IMR-90 (cell line): ENCODE data around the gene DUSP14. TPM values are rescaled to one million over a fixed set of nuclear protein-coding genes. Genes with fewer than 3 reads are reported as not detected.

ENCODE experiments used
- ATAC-seq: fragments of 200-7000 bp; cut with Tn5 transposase; 2 replicates; pipeline ENCODE4 v1.9.1; 2020; ENCODE audit warnings: low read depth, mild to moderate bottlenecking, moderate library complexity
- BruUV-seq: library from RNA; stranded (reverse); fragments of 400-500 nt; replicated peaks from 2 replicates; lab custom pipeline; 2021; lab: Mats Ljungman, UMichigan
- CTCF ChIA-PET: fragments of 300-600 bp; formaldehyde crosslinking; extraction: SDS; loops from one replicate; lab custom pipeline; 2021; ENCODE audit warnings: antibody characterized with exemption; lab: Yijun Ruan, JAX
- POLR2A ChIA-PET: fragments of 300-600 bp; sonication (Branson Sonifier 250); formaldehyde crosslinking; loops from one replicate; lab custom pipeline; 2022; ENCODE audit warnings: antibody characterized with exemption; ENCODE audit not compliant: unreplicated experiment; lab: Charles Lee
- DNase-seq: peaks from one replicate; pipeline ENCODE4 v3.0.0; 2013
- H2AFZ ChIP-seq: replicated peaks from 2 replicates; pipeline ENCODE3; 2013; ENCODE audit warnings: low read length, mild to moderate bottlenecking; ENCODE audit not compliant: poor library complexity
- H2AK5ac ChIP-seq: 2 replicates; pipeline ENCODE4 v1.6.1; 2013; ENCODE audit warnings: low read depth, low read length, inconsistent platforms
- H2AK9ac ChIP-seq: replicated peaks from 2 replicates; pipeline ENCODE3; 2013; ENCODE audit warnings: mild to moderate bottlenecking, low read depth, low read length, moderate library complexity; ENCODE audit not compliant: poor library complexity
- H2BK120ac ChIP-seq: 2 replicates; pipeline ENCODE4 v1.6.1; 2013; ENCODE audit warnings: low read depth, low read length, inconsistent platforms
- H2BK15ac ChIP-seq: 3 replicates; pipeline ENCODE4 v1.6.1; 2013; ENCODE audit warnings: low read depth, low read length, inconsistent platforms
- H2BK20ac ChIP-seq: 2 replicates; pipeline ENCODE4 v1.6.1; 2013; ENCODE audit warnings: low read depth, mild to moderate bottlenecking, inconsistent platforms, low read length, moderate library complexity
- H2BK5ac ChIP-seq: 2 replicates; pipeline ENCODE4 v1.6.1; 2013; ENCODE audit warnings: mild to moderate bottlenecking, low read depth, low read length, inconsistent platforms; ENCODE audit not compliant: poor library complexity, severe bottlenecking
- H3K14ac ChIP-seq: replicated peaks from 2 replicates; pipeline ENCODE4 v1.6.1; 2013; ENCODE audit warnings: low read depth, low read length, inconsistent platforms
- H3K18ac ChIP-seq: 2 replicates; pipeline ENCODE4 v1.6.1; 2013; ENCODE audit warnings: low read depth, low read length, control low read depth
- H3K23ac ChIP-seq: 2 replicates; pipeline ENCODE4 v1.6.1; 2013; ENCODE audit warnings: low read depth, low read length, inconsistent platforms
- H3K27ac ChIP-seq: 2 replicates; pipeline ENCODE4 v1.5.1; 2013; ENCODE audit warnings: mild to moderate bottlenecking, control low read depth, low read length; ENCODE audit not compliant: insufficient read depth
- H3K27me3 ChIP-seq: 2 replicates; pipeline ENCODE4 v1.6.1; 2013; ENCODE audit warnings: low read length; ENCODE audit not compliant: control insufficient read depth, insufficient read depth
- H3K36me3 ChIP-seq: 2 replicates; pipeline ENCODE4 v1.6.1; 2013; ENCODE audit warnings: low read length, mixed read lengths; ENCODE audit not compliant: control insufficient read depth, insufficient read depth
- H3K4ac ChIP-seq: 2 replicates; pipeline ENCODE4 v1.6.1; 2013; ENCODE audit warnings: low read depth, low read length, inconsistent platforms
- H3K4me1 ChIP-seq: 2 replicates; pipeline ENCODE4 v1.6.1; 2013; ENCODE audit warnings: low read length, mixed read lengths; ENCODE audit not compliant: control insufficient read depth, insufficient read depth
- H3K4me2 ChIP-seq: 2 replicates; pipeline ENCODE4 v1.6.1; 2013; ENCODE audit warnings: low read depth, mild to moderate bottlenecking, control low read depth, low read length, moderate library complexity
- H3K4me3 ChIP-seq: 2 replicates; pipeline ENCODE4 v1.5.1; 2013; ENCODE audit warnings: low read depth, mild to moderate bottlenecking, control low read depth, low read length, moderate library complexity; ENCODE audit not compliant: insufficient read depth
- H3K56ac ChIP-seq: 2 replicates; pipeline ENCODE4 v1.6.1; 2013; ENCODE audit warnings: low read length, inconsistent platforms; ENCODE audit not compliant: insufficient read depth; ENCODE audit errors: extremely low read depth
- H3K79me1 ChIP-seq, 2 experiments: 2 replicates each; pipeline ENCODE4 v1.6.1; 2013; ENCODE audit warnings: low read length in 2 of 2, inconsistent platforms in 1 of 2, low read depth in 1 of 2
- H3K9ac ChIP-seq: 2 replicates; pipeline ENCODE4 v1.6.1; 2013; ENCODE audit warnings: low read depth, low read length, control low read depth
- H3K9me1 ChIP-seq: 2 replicates; pipeline ENCODE4 v1.6.1; 2013; ENCODE audit warnings: low read length, inconsistent platforms; ENCODE audit not compliant: insufficient read depth
- H3K9me3 ChIP-seq: 2 replicates; pipeline ENCODE4 v1.6.1; 2013; ENCODE audit warnings: low read length; ENCODE audit not compliant: control insufficient read depth, insufficient read depth
- H4K20me1 ChIP-seq: 2 replicates; pipeline ENCODE4 v1.6.1; 2013; ENCODE audit warnings: low read length, inconsistent platforms; ENCODE audit not compliant: insufficient read depth
- H4K5ac ChIP-seq: 2 replicates; pipeline ENCODE4 v1.6.1; 2013; ENCODE audit warnings: mild to moderate bottlenecking, low read depth, low read length, control low read depth
- H4K8ac ChIP-seq, 2 experiments: 2 replicates each; pipeline ENCODE4 v1.6.1; 2013; ENCODE audit warnings: low read depth in 2 of 2, low read length in 2 of 2, control low read depth in 1 of 2, inconsistent platforms in 1 of 2
- H4K91ac ChIP-seq: 2 replicates; pipeline ENCODE4 v1.6.1; 2013; ENCODE audit warnings: low read depth, low read length, inconsistent platforms; ENCODE audit not compliant: insufficient read depth
- CEBPB ChIP-seq: IDR thresholded peaks from 2 replicates; pipeline ENCODE4 v1.6.1; 2012; ENCODE audit warnings: low read depth, low read length, improper control_type of control experiment
- FOS ChIP-seq: fragments of 150-350 bp; IDR thresholded peaks from 2 replicates; pipeline ENCODE4 v1.6.1; 2016; ENCODE audit warnings: low read depth, low read length
- MXI1 ChIP-seq: IDR thresholded peaks from 2 replicates; pipeline ENCODE4 v1.6.1; 2012; ENCODE audit warnings: low read depth, mild to moderate bottlenecking, low read length, moderate library complexity, borderline replicate concordance
- WGBS, 2 experiments: methylation state at CpG; one replicate each; pipeline versions ENCODE4 v1.1.5 to v1.1.7; 2013; ENCODE audit warnings: missing lambda C conversion rate in 2 of 2; ENCODE audit not compliant: insufficient read length in 1 of 2; ENCODE audit errors: extremely low coverage in 2 of 2; 5-methylcytosine and 5-hydroxymethylcytosine counted together
- dilution Hi-C: fragments of 300-500 bp; cut with HindIII; formaldehyde crosslinking; loops from one replicate; pipeline ENCODE4 v1.14.3; 2018; ENCODE audit warnings: low sequenced_read_pairs; ENCODE audit not compliant: unreplicated experiment
- in situ Hi-C: fragments of 300-500 bp; cut with MboI; formaldehyde crosslinking; loops from 3 replicates; pipeline ENCODE4 v1.14.3; 2019; ENCODE audit warnings: low sequenced_read_pairs, inconsistent platforms, mixed read lengths
- intact Hi-C: fragments of 100-400 bp; cut with micrococcal nuclease; formaldehyde crosslinking; loops from 2 replicates; pipeline ENCODE4 v1.10.0; 2022
- polyA plus RNA-seq, 3 experiments: library from polyadenylated mRNA; depleted of rRNA; stranded (reverse); fragments of >200 nt; gene quantifications; 2 replicates each; pipeline ENCODE4 v1.2.3, GENCODE V29; 2012; ENCODE audit warnings: low replicate concordance in 1 of 3
- total RNA-seq: library from RNA; depleted of rRNA; stranded (reverse); fragments of >200 nt; gene quantifications from 2 replicates; pipeline ENCODE4 v1.2.3, GENCODE V29; 2012

DUSP14 gene
- total and polyA plus RNA-seq, 2 of the 4 experiments (the other 2 are of a cell fraction): 97.5 to 127 TPM

DNA sequence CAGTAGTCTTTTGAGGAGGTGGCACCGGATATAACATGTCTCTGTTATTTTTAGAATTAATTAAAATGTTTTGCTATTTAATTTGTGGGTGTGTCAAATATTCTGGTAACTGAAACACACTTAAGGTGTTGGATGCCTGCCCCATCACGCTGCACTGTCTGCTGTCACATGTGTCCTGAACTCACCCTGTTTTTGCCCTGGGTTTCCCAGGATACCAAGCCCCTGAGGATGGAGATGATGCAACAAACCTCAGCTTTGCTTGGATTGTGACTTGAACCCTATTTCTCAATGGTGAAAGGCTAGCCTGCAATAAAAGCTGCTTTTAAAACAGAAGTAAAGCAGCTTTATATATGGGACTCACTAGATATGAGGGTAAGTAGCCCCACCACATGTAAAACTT, 11.5 kb upstream of the DUSP14 start:
- no peak overlapping the region for H2BK15ac ChIP-seq
- H2BK20ac ChIP-seq: no peak overlapping the region
- dilution Hi-C loops (no loop called here), in situ Hi-C loops (no loop called here), intact Hi-C loops (no loop called here)
- peaks cover 9% of the 10 kb centered on the region for H3K4me1 ChIP-seq
- ChIA-PET CTCF (no interaction called here), POLR2A (no interaction called here)
- TF ChIP-seq FOS: no peak
- TF ChIP-seq CEBPB: peak; percentile 90
- no peak for TF ChIP-seq MXI1
- no peaks in the 10 kb centered on the region for H4K20me1 ChIP-seq
- H3K23ac ChIP-seq: no peak overlapping the region
- H3K14ac ChIP-seq: peak overlapping the region; percentile 8; the same call in 1 of the 2 replicates
- 0 out of 2 replicates have a peak overlapping the region, but pooled peaks have one; percentile 3 for H4K91ac ChIP-seq
- no peak overlapping the region for H2BK120ac ChIP-seq
- H3K36me3 ChIP-seq: peaks cover 16% of the 10 kb centered on the region
- no peak overlapping the region for H2AK9ac ChIP-seq
- H3K27ac ChIP-seq: no peak overlapping the region
- ATAC-seq (no peak), DNase-seq (peak; percentile 58)
- peak overlapping the region in 1 of 2 experiments; percentile 66; a peak in 1 of 4 replicates for H4K8ac ChIP-seq
- H3K18ac ChIP-seq: no peak overlapping the region
- H2BK5ac ChIP-seq: no peak overlapping the region
- no peak overlapping the region for H3K4me3 ChIP-seq
- no peak overlapping the region for H3K4me2 ChIP-seq
- H2AK5ac ChIP-seq: no peak overlapping the region; the same call in 1 of the 2 replicates
- H3K9me1 ChIP-seq: peaks cover 8% of the 10 kb centered on the region
- no peak overlapping the region for H3K9ac ChIP-seq
- H3K4ac ChIP-seq: peak overlapping the region; percentile 34; the same call in 1 of the 2 replicates
- H3K27me3 ChIP-seq: no peaks in the 10 kb centered on the region
- H3K9me3 ChIP-seq: no peaks in the 10 kb centered on the region
- H4K5ac ChIP-seq: no peak overlapping the region
- H3K79me1 ChIP-seq: peaks cover 0 to 20% of the 10 kb centered on the region in 2 experiments; a peak in 3 of 4 replicates
- WGBS, 2 experiments: 80% methylated on average over 1 of the region's 2 CpGs; no CpG with 5 or more reads in 1 of the 2 experiments
- BruUV-seq: no TSS peak
- no peak overlapping the region for H3K56ac ChIP-seq
- no peak overlapping the region for H2AFZ ChIP-seq
